Measurements from ENCODE around the gene CTNNA2. TPM values are rescaled to one million over a fixed set of nuclear protein-coding genes. Genes with fewer than 3 reads are reported as not detected.

The CTNNA2 gene
- total RNA-seq, 4 donors from 2014 or later, result 0.19 TPM; not detected in 3

- no peak for TF ChIP-seq CTCF (IDR thresholded peaks at IDR 0.05)
- no peak for ATAC-seq (ENCODE audit: low FRiP score)
- DNase-seq (ENCODE audit: low spot score), result no peak
Measured at GRCh38 chr2:79817288-79817687, 304.4 kb downstream of the CTNNA2 start.

GRCh38 chr2:79820281-79820680 is 307.4 kb downstream of the CTNNA2 start:
- no peak for ATAC-seq (ENCODE audit: low FRiP score)
- DNase-seq (ENCODE audit: low spot score), result no peak
- no peak for TF ChIP-seq CTCF (IDR thresholded peaks at IDR 0.05)

GRCh38 chr2:79822136-79822535 is 309.3 kb downstream of the CTNNA2 start:
- no peak for TF ChIP-seq CTCF (IDR thresholded peaks at IDR 0.05)
- ATAC-seq (ENCODE audit: low FRiP score) (no peak), DNase-seq (ENCODE audit: low spot score) (no peak)

- no peak for ATAC-seq (ENCODE audit: low FRiP score)
- DNase-seq (ENCODE audit: low spot score), result no peak
- TF ChIP-seq CTCF (IDR thresholded peaks at IDR 0.05), result no peak
Measured at GRCh38 chr2:79824086-79824786, 311.4 kb downstream of the CTNNA2 start.

GRCh38 chr2:79827881-79828280 is 315.0 kb downstream of the CTNNA2 start:
- DNase-seq (ENCODE audit: low spot score) (no peak), ATAC-seq (ENCODE audit: low FRiP score) (no peak)
- no peak for TF ChIP-seq CTCF (IDR thresholded peaks at IDR 0.05)

- ATAC-seq (ENCODE audit: low FRiP score) (no peak), DNase-seq (ENCODE audit: low spot score) (no peak)
- TF ChIP-seq CTCF (IDR thresholded peaks at IDR 0.05), result no peak
Measured at GRCh38 chr2:79830501-79830900, 317.6 kb downstream of the CTNNA2 start.

- DNase-seq (ENCODE audit: low spot score) (no peak), ATAC-seq (ENCODE audit: low FRiP score) (no peak)
- no peak for TF ChIP-seq CTCF (IDR thresholded peaks at IDR 0.05)
Measured at GRCh38 chr2:79831961-79832360, 319.1 kb downstream of the CTNNA2 start.

Data from omental fat pad (tissue), 4 donors.